GM06990 (cell line): ENCODE measurements around the gene CHTOP.

ENCODE experiments used
- DNase-seq: peaks from one replicate; pipeline ENCODE4 v3.0.0-alpha.2; 2011; ENCODE audit not compliant: insufficient read length; ENCODE audit errors: extremely low read depth
- H3K27me3 ChIP-seq: replicated peaks from 2 replicates; pipeline ENCODE4 v1.6.0; 2011; ENCODE audit warnings: low read length; ENCODE audit not compliant: control insufficient read depth, insufficient read depth
- H3K36me3 ChIP-seq: 2 replicates; pipeline ENCODE4 v1.5.1; 2011; ENCODE audit warnings: low read length; ENCODE audit not compliant: control insufficient read depth, insufficient read depth
- H3K4me3 ChIP-seq: replicated peaks from 2 replicates; pipeline ENCODE4 v1.5.1; 2011; ENCODE audit warnings: low read depth, mild to moderate bottlenecking, control low read depth, low read length
- CTCF ChIP-seq: IDR thresholded peaks from 2 replicates; pipeline ENCODE4 v1.5.1; 2011; ENCODE audit warnings: low read length, control low read depth, mild to moderate bottlenecking, inconsistent platforms; ENCODE audit not compliant: insufficient read depth, poor library complexity, severe bottlenecking

The CHTOP gene

GRCh38 chr1:153649863-153650235, 16.0 kb downstream of the CHTOP start:
- Histone ChIP-seq H3K36me3 (peaks cover 13% of the 10 kb centered on the region), H3K4me3 (no peak overlapping the region), H3K27me3 (no peaks in the 10 kb centered on the region)
- no peak for TF ChIP-seq CTCF
- DNase-seq: no peak

GRCh38 chr1:153651771-153652170, 17.9 kb downstream of the CHTOP start:
- Histone ChIP-seq H3K36me3 (peaks cover 3% of the 10 kb centered on the region), H3K27me3 (no peaks in the 10 kb centered on the region), H3K4me3 (no peak overlapping the region)
- TF ChIP-seq CTCF: no peak
- no peak for DNase-seq

- DNase-seq: no peak
- Histone ChIP-seq H3K27me3 (no peaks in the 10 kb centered on the region), H3K4me3 (no peak overlapping the region), H3K36me3 (no peaks in the 10 kb centered on the region)
- TF ChIP-seq CTCF: no peak
Measured at GRCh38 chr1:153652805-153653500, 19.1 kb downstream of the CHTOP start.

- TF ChIP-seq CTCF: no peak
- Histone ChIP-seq H3K4me3 (no peak overlapping the region), H3K36me3 (no peaks in the 10 kb centered on the region), H3K27me3 (no peaks in the 10 kb centered on the region)
- DNase-seq: no peak
Measured at GRCh38 chr1:153655333-153655732, 21.5 kb downstream of the CHTOP start.

- Histone ChIP-seq H3K27me3 (no peaks in the 10 kb centered on the region), H3K4me3 (peak within 1 kb of the TSS; percentile 85), H3K36me3 (peaks cover 16% of the 10 kb centered on the region)
- TF ChIP-seq CTCF: no peak
- peak; percentile 94 for DNase-seq
Measured at GRCh38 chr1:153658400-153659174, 24.7 kb downstream of the CHTOP start, which contains the start of gene SNAPIN. TSS of gene SNAPIN (plus strand) at chr1:153658703. CDS start at chr1:153658744, 41 bp downstream.
